HFFc6 (cell line): ENCODE data around the gene TSEN2. TPM values are rescaled to one million over a fixed set of nuclear protein-coding genes. Genes with fewer than 3 reads are reported as not detected.

Experiments
- DNase-seq: peaks from one replicate; pipeline ENCODE4 v3.0.0-alpha.2; 2018
- H3K27ac Mint-ChIP-seq: 2 replicates; pipeline ENCODE4 v1.8.0; 2020; ENCODE audit warnings: mild to moderate bottlenecking, mixed read lengths
- H3K27me3 Mint-ChIP-seq: 2 replicates; pipeline ENCODE4 v1.8.0; 2021; ENCODE audit warnings: mild to moderate bottlenecking, moderate library complexity, mixed read lengths; ENCODE audit not compliant: insufficient read depth
- H3K36me3 Mint-ChIP-seq: 2 replicates; pipeline ENCODE4 v1.8.0; 2021; ENCODE audit warnings: low read depth, mixed read lengths
- H3K4me1 Mint-ChIP-seq: 2 replicates; pipeline ENCODE4 v1.8.0; 2020; ENCODE audit warnings: low read depth, mixed read lengths
- H3K4me3 Mint-ChIP-seq: 2 replicates; pipeline ENCODE4 v1.8.0; 2020; ENCODE audit warnings: mild to moderate bottlenecking, moderate library complexity, mixed read lengths
- H3K9me3 Mint-ChIP-seq: 2 replicates; pipeline ENCODE4 v1.8.0; 2020; ENCODE audit warnings: mild to moderate bottlenecking, mixed read lengths
- total RNA-seq, 6 experiments: library from RNA; stranded (reverse); fragmentation: NEBNext Ultra II Directional; extraction: Animal tissue kit (Norgen Biotek cat#: 25700); gene quantifications; 2 replicates in 1 of 6; 3 replicates in 5 of 6; pipeline ENCODE4 v1.2.3, GENCODE V29; 2021
- TF ChIP-seq, protein P1 (sequence below): fragments of 200-600 bp; sonication (generic); IDR thresholded peaks from 2 replicates; pipeline ENCODE4 v1.5.0; 2021; ENCODE audit warnings: antibody characterized with exemption, mild to moderate bottlenecking

TSEN2 gene
- total RNA-seq, 6 experiments from 2014 or later, result 9.3 to 15.5 (median 10.9) TPM

GRCh38 chr3:12449889-12450682 is 34.2 kb upstream of the TSEN2 start:
- no peak for DNase-seq
- no peak overlapping the region for H3K27ac Mint-ChIP-seq
- no peaks in the 10 kb centered on the region for H3K36me3 Mint-ChIP-seq
- no peaks in the 10 kb centered on the region for H3K9me3 Mint-ChIP-seq
- peaks cover 20% of the 10 kb centered on the region for H3K4me1 Mint-ChIP-seq
- TF ChIP-seq, protein P1, sequence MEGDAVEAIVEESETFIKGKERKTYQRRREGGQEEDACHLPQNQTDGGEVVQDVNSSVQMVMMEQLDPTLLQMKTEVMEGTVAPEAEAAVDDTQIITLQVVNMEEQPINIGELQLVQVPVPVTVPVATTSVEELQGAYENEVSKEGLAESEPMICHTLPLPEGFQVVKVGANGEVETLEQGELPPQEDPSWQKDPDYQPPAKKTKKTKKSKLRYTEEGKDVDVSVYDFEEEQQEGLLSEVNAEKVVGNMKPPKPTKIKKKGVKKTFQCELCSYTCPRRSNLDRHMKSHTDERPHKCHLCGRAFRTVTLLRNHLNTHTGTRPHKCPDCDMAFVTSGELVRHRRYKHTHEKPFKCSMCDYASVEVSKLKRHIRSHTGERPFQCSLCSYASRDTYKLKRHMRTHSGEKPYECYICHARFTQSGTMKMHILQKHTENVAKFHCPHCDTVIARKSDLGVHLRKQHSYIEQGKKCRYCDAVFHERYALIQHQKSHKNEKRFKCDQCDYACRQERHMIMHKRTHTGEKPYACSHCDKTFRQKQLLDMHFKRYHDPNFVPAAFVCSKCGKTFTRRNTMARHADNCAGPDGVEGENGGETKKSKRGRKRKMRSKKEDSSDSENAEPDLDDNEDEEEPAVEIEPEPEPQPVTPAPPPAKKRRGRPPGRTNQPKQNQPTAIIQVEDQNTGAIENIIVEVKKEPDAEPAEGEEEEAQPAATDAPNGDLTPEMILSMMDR, result no peak
- H3K27me3 Mint-ChIP-seq, result peaks cover 7% of the 10 kb centered on the region
- H3K4me3 Mint-ChIP-seq, result no peak overlapping the region

DNA sequence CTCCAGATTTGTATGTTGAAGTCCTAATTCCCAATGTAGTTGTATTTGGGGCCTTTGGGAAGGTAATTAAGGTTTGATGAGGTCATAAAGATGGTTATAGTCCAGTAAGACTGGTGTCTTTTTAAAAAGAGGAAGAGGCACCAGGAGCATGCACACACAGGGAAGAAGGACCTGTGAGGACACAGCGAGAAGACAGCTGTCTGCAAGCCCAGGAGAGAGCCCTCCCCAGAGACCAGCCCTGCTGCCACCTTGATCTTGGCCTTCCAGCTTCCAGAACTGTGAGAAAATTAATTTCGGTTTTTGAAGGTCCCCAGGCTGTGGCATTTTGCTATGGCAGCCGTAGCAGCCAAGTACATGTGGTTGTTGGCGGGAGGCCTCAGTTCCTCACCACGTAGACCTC is 32.8 kb upstream of the TSEN2 start:
- TF ChIP-seq, protein P1, result no peak
- Mint-ChIP-seq H3K9me3 (no peaks in the 10 kb centered on the region), H3K27me3 (peaks cover 7% of the 10 kb centered on the region), H3K4me1 (peaks cover 23% of the 10 kb centered on the region), H3K27ac (no peak overlapping the region), H3K36me3 (no peaks in the 10 kb centered on the region), H3K4me3 (no peak overlapping the region)
- DNase-seq, result no peak

- Mint-ChIP-seq H3K4me3 (no peak overlapping the region), H3K36me3 (no peaks in the 10 kb centered on the region), H3K4me1 (peaks cover 23% of the 10 kb centered on the region), H3K9me3 (no peaks in the 10 kb centered on the region), H3K27me3 (peaks cover 6% of the 10 kb centered on the region), H3K27ac (no peak overlapping the region)
- no peak for DNase-seq
- TF ChIP-seq, protein P1, result no peak
These were observed 32.3 kb upstream of the TSEN2 start for GRCh38 chr3:12451960-12452359.

DNA sequence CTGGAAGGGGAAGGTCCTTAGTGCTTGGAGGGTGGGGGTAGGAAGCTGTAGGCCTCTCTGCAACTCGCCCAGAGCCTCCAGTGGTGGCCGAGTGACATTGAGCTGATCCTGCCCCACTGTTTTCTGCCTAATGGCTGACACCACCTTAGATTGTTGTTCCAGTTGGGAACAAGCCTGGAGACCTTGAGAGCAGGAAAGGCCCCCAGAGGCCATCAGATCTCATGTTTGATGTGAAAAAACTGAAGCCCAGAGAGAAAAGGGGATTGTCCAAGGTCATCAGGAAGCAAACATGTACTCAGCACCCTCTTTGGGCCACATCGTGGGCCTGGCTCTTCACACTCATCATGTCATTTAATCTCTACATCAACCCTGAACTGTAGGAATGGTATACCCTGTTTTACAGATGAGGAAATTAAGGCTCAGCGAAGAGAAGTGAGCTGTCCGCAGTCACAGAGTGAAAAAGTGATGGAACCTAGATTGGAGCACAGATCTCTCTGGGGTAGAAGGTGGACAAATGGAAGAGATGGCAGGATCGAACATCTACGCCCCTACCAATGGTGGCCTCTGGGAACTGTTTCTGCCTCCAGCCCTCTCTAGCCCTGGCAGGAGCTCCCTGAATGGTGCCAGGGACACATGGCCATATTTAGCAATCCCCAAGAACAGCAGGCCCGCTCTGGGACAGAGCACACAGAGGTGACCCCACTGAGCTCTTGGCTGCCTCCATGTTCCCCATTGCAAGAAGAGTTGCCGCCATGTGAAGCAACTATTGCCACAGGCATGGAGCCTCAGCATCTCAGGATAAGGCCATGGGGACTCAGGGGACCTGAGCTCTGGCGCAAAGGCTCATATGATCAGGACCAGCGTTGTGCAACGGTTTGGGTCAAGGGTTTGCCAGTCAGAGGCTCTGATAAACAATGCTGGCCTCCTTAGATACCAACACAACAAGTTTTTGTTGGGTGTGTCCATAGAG is 31.6 kb upstream of the TSEN2 start:
- Mint-ChIP-seq H3K27me3 (peaks cover 5% of the 10 kb centered on the region), H3K4me1 (peaks cover 23% of the 10 kb centered on the region), H3K4me3 (no peak overlapping the region), H3K9me3 (no peaks in the 10 kb centered on the region), H3K27ac (no peak overlapping the region), H3K36me3 (no peaks in the 10 kb centered on the region)
- TF ChIP-seq, protein P1, result no peak
- no peak for DNase-seq

- Mint-ChIP-seq H3K4me1 (peaks cover 23% of the 10 kb centered on the region), H3K27ac (peak overlapping the region; percentile 86), H3K9me3 (no peaks in the 10 kb centered on the region), H3K4me3 (peak overlapping the region; percentile 44), H3K27me3 (peaks cover 3% of the 10 kb centered on the region), H3K36me3 (no peaks in the 10 kb centered on the region)
- peak; percentile 23 for DNase-seq
- TF ChIP-seq, protein P1, result peak; percentile 23
These were observed 30.0 kb upstream of the TSEN2 start for GRCh38 chr3:12454076-12454815.
